Measurements from ENCODE around the gene TBRG4. TPM values are rescaled to one million over a fixed set of nuclear protein-coding genes. Genes with fewer than 3 reads are reported as not detected.

TBRG4 gene
- total and polyA plus RNA-seq, 8 donors = 37.1 to 72.5 (median 45.7) TPM

GRCh38 chr7:45130910-45131309 is 19.4 kb upstream of the TBRG4 start:
- H3K36me3 ChIP-seq = no peaks in the 10 kb centered on the region
- H3K27me3 ChIP-seq = no peaks in the 10 kb centered on the region
- no peaks in the 10 kb centered on the region for H3K9me3 ChIP-seq
- no peak overlapping the region for H3K27ac ChIP-seq
- DNase-seq (no peak), ATAC-seq (no peak)
- no peak for TF ChIP-seq CTCF (IDR thresholded peaks at IDR 0.05)
- H3K4me3 ChIP-seq = no peak overlapping the region
- intact Hi-C loops (cut with DNase I) = loop anchor here in 1 of 2 donors (10.0 kb wide), 2 partner anchors 166 to 276 kb away; no protein-coding TSS in a partner anchor
- H3K4me1 ChIP-seq = no peaks in the 10 kb centered on the region

- intact Hi-C loops (cut with DNase I) = loop anchor here in 1 of 2 donors (10.0 kb wide), 2 partner anchors 165 to 275 kb away; no protein-coding TSS in a partner anchor
- ATAC-seq (no peak), DNase-seq (no peak)
- no peak overlapping the region for H3K4me3 ChIP-seq
- H3K27ac ChIP-seq = no peak overlapping the region
- no peak for TF ChIP-seq CTCF (IDR thresholded peaks at IDR 0.05)
- no peaks in the 10 kb centered on the region for H3K36me3 ChIP-seq
- no peaks in the 10 kb centered on the region for H3K9me3 ChIP-seq
- no peaks in the 10 kb centered on the region for H3K27me3 ChIP-seq
- no peaks in the 10 kb centered on the region for H3K4me1 ChIP-seq
Measured at GRCh38 chr7:45129906-45130305, 18.4 kb upstream of the TBRG4 start.

- H3K36me3 ChIP-seq = no peaks in the 10 kb centered on the region
- no peaks in the 10 kb centered on the region for H3K4me1 ChIP-seq
- no peak for TF ChIP-seq CTCF (IDR thresholded peaks at IDR 0.05)
- no peak for ATAC-seq
- no peaks in the 10 kb centered on the region for H3K27me3 ChIP-seq
- intact Hi-C loops (cut with DNase I) = no loop called here
- no peak overlapping the region for H3K4me3 ChIP-seq
- no peaks in the 10 kb centered on the region for H3K9me3 ChIP-seq
- no peak for DNase-seq
- H3K27ac ChIP-seq = no peak overlapping the region
Measured at GRCh38 chr7:45129181-45129800, 17.8 kb upstream of the TBRG4 start.

GRCh38 chr7:45126920-45127319 is 15.4 kb upstream of the TBRG4 start:
- Histone ChIP-seq H3K36me3 (no peaks in the 10 kb centered on the region), H3K4me3 (no peak overlapping the region), H3K9me3 (no peaks in the 10 kb centered on the region), H3K4me1 (no peaks in the 10 kb centered on the region), H3K27ac (no peak overlapping the region), H3K27me3 (no peaks in the 10 kb centered on the region)
- no peak for DNase-seq
- no peak for ATAC-seq
- intact Hi-C loops (cut with DNase I) = no loop called here
- no peak for TF ChIP-seq CTCF (IDR thresholded peaks at IDR 0.05)

- H3K36me3 ChIP-seq = no peaks in the 10 kb centered on the region
- H3K9me3 ChIP-seq = no peaks in the 10 kb centered on the region
- DNase-seq (no peak), ATAC-seq (no peak)
- no peaks in the 10 kb centered on the region for H3K27me3 ChIP-seq
- no peak for TF ChIP-seq CTCF (IDR thresholded peaks at IDR 0.05)
- intact Hi-C loops (cut with DNase I) = no loop called here
- no peaks in the 10 kb centered on the region for H3K4me1 ChIP-seq
- no peak overlapping the region for H3K27ac ChIP-seq
- no peak overlapping the region for H3K4me3 ChIP-seq
Measured at GRCh38 chr7:45126201-45126600, 14.7 kb upstream of the TBRG4 start.
